ENCODE measurements around the gene MAT2B.
A peak's percentile ranks its signal among the peaks of the same experiment; 100 is the strongest.

MAT2B gene

DNA sequence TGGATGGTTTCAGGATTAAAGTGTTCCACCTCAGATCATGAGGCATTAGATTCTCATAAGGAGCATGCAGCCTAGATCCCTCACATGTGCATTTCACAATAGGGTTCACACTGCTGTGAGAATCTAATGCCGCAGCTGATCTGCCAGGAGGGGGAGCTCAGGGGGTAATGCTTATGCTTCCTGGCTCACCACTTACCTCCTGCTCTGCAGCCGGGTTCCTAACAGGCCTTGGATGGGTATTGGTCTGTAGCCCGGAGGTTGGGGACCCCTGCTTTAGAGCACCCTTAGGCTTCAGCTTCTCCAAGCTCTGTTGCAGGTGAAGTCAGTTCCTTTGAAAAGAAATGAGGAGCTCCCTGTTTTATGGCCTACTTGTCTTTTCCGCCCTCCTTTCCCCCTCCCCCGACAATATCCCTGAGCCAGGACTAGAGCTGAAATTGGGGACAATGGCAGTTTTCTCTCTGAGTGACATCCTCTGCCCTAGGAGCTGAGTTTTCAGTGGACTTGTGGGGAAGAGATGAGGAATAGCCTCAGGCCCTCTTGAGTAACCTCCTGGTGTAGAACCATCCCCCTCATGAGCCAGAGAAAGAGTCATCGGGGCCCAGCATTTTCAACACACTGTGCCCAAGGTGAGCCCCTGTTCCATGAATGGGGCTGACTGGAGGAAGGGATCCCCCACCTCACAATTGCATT, 16.2 kb upstream of the MAT2B start:
- peak; percentile 24 for TF ChIP-seq CTCF (IDR thresholded peaks at IDR 0.05; ENCODE audit: low read depth, low read length)
- DNase-seq (ENCODE audit: extremely low read depth, low read depth), result no peak

- DNase-seq (ENCODE audit: extremely low read depth, low read depth), result no peak
- no peak for TF ChIP-seq CTCF (IDR thresholded peaks at IDR 0.05; ENCODE audit: low read depth, low read length)
These were observed 15.7 kb upstream of the MAT2B start for GRCh38 chr5:163489745-163490075.

DNA sequence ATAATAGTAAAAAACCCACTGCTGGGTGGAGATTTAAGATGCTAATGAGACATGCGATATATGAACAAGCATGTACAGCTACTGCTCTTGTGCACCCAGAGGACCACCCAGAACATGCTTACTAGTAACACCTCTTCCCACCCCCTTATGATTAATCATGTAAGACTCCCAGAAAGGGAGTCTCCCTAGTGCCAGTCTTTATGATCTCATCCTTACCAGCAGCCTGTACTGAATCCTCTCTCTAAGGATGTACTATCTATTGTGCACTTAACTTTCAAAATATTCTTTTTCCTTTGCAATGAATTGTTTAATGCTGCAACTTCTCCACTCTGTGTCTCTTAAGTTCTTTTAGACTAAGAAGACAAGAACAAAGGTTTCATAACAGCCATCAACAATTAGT, 9.1 kb upstream of the MAT2B start:
- DNase-seq (ENCODE audit: extremely low read depth, low read depth), result no peak
- TF ChIP-seq CTCF (IDR thresholded peaks at IDR 0.05; ENCODE audit: low read depth, low read length), result no peak

GRCh38 chr5:163497315-163497714, 8.1 kb upstream of the MAT2B start:
- TF ChIP-seq CTCF (IDR thresholded peaks at IDR 0.05; ENCODE audit: low read depth, low read length), result no peak
- DNase-seq (ENCODE audit: extremely low read depth, low read depth), result no peak

GRCh38 chr5:163498886-163499285, 6.5 kb upstream of the MAT2B start:
- no peak for TF ChIP-seq CTCF (IDR thresholded peaks at IDR 0.05; ENCODE audit: low read depth, low read length)
- DNase-seq (ENCODE audit: extremely low read depth, low read depth), result no peak

- TF ChIP-seq CTCF (IDR thresholded peaks at IDR 0.05; ENCODE audit: low read depth, low read length), result no peak
- DNase-seq (ENCODE audit: extremely low read depth, low read depth), result no peak
These were observed 2.9 kb upstream of the MAT2B start for GRCh38 chr5:163502521-163502920.

- DNase-seq (ENCODE audit: extremely low read depth, low read depth), result peak; percentile 75
- peak; percentile 65 for TF ChIP-seq CTCF (IDR thresholded peaks at IDR 0.05; ENCODE audit: low read depth, low read length)
These were observed 2.0 kb upstream of the MAT2B start for GRCh38 chr5:163503106-163504078.
